T-helper 2 cell treated with Interferon-gamma antibody and Interleukin-4, amounts not matched to agents 5 μg/mL and 100 μg/mL, for 36 hours (primary cell): Measurements from ENCODE around the gene CUEDC1.
"Not testable (repeated sequence)": the region's sequence is repeated elsewhere in the genome, so short reads cannot be mapped to it uniquely, and the experiment has no call there.

Source experiments
- DNase-seq: peaks from one replicate; pipeline ENCODE4 v3.0.0; 2021; ENCODE audit warnings: low spot score
- H3K27ac Mint-ChIP-seq: one replicate; pipeline ENCODE4 v1.8.0; 2021; ENCODE audit warnings: mild to moderate bottlenecking, mixed read lengths
- H3K27me3 Mint-ChIP-seq: one replicate; pipeline ENCODE4 v1.8.0; 2021; ENCODE audit warnings: low read depth, mixed read lengths
- H3K36me3 Mint-ChIP-seq: one replicate; pipeline ENCODE4 v1.8.0; 2021; ENCODE audit warnings: low read depth, mixed read lengths
- H3K4me1 Mint-ChIP-seq: one replicate; pipeline ENCODE4 v1.8.0; 2021; ENCODE audit warnings: low read depth, mixed read lengths
- H3K4me3 Mint-ChIP-seq: one replicate; pipeline ENCODE4 v1.8.0; 2022; ENCODE audit warnings: mild to moderate bottlenecking, moderate library complexity, mixed read lengths
- H3K9me3 Mint-ChIP-seq: one replicate; pipeline ENCODE4 v1.8.0; 2021; ENCODE audit warnings: mixed read lengths

CUEDC1 gene

DNA sequence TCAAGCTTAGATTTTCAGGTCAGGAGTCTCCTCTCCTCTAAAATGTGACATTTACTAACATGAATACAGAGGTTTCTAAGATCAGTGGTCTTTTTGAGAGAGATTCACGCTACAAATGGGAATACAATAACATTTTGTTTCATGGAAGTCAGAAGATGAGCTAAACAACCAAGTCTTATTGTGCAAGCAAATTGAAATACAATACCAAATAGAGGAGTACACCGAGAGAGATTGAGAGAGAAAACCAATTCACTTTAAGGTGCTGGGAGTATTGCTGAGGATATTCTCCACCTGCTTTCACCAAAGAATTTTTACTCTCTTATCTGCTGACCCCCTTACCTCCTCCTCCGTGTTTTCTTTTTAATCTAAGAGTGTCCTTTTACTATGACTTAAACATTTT, 21.4 kb upstream of the CUEDC1 start:
- Mint-ChIP-seq H3K36me3 (peaks cover 62% of the 10 kb centered on the region), H3K4me1 (peaks cover 7% of the 10 kb centered on the region), H3K27ac (no peak overlapping the region), H3K9me3 (no peaks in the 10 kb centered on the region), H3K4me3 (no peak overlapping the region), H3K27me3 (no peaks in the 10 kb centered on the region)
- no peak for DNase-seq

DNA sequence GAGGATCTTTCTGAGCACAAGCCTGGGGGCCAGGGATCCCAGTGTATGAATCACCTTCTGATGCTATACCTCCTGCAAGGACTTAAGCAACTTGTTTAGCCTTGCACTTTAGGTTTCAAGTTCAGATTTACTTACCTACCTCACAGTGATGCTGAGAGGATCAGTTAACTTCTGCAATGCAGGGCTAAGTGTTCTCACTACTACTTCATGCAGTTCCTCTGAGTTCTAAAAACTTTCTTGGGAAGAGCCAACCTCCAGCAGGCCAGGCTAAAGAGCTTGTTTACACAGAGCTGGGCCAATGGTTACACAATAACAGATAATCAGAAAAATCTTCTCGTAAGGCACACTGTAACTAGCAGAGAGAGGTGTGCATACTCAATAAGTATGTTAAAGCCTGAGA, 19.8 kb upstream of the CUEDC1 start:
- H3K4me3 Mint-ChIP-seq, result no peak overlapping the region
- no peak overlapping the region for H3K27ac Mint-ChIP-seq
- peaks cover 49% of the 10 kb centered on the region for H3K36me3 Mint-ChIP-seq
- no peaks in the 10 kb centered on the region for H3K9me3 Mint-ChIP-seq
- DNase-seq, result no peak
- H3K4me1 Mint-ChIP-seq, result no peaks in the 10 kb centered on the region
- no peaks in the 10 kb centered on the region for H3K27me3 Mint-ChIP-seq

DNA sequence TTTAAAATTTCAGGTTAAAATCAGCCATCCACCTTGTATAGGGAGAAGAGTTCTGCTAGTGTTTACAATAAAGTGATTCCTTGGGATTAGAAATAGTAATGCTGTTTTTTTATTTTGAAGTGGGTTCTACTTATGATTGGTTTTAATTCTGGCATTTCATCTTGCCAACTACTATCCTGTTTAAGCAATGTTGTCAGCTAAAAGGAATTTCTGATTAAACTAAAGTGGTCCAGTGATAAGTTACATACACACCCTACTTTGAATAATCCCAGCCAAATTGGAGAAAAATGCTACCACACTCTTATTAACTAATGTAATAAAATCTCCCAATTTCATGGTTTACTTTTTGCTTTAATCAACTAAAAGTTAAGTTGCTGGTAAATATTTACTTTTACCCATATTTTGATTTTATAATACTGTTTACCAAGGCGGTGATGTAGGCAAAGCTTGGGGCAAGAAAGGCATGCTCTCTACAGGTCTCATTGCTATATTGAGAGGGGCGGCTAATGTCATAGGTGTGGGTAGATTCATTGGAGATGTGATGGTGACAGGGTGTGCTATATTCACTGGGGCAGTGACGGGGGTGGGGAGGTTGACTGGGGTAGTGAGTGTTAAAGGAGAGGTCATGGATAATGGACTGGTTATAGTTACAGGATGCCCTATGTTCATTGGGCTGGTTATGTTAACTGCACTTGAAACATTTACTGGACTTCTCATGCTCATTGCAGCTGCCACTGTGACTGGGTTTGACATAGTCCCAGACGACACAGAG, 19.0 kb upstream of the CUEDC1 start:
- not testable (repeated sequence) for H3K27me3 Mint-ChIP-seq

DNA sequence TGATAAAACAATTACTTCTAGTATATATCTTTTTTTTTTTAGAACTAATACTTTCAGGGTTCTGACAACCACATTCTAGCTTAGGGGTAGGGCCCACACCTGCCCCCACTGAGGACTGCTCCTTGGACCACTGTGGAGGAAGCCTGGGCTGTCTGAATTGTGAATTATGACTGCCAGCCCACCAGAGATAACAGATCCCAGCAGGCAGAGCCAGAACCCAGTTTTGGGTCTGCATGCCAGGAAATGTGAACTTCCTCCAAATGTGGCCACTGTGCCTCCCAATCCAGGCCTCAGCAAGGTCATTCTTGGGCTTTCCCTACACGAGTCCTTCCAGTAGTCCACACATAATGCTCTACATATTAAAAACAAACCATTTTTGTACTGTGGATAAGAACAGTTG, 16.9 kb upstream of the CUEDC1 start:
- H3K4me3 Mint-ChIP-seq, result no peak overlapping the region
- peaks cover 4% of the 10 kb centered on the region for H3K27me3 Mint-ChIP-seq
- H3K27ac Mint-ChIP-seq, result no peak overlapping the region
- DNase-seq, result no peak
- no peaks in the 10 kb centered on the region for H3K9me3 Mint-ChIP-seq
- H3K4me1 Mint-ChIP-seq, result no peaks in the 10 kb centered on the region
- H3K36me3 Mint-ChIP-seq, result peaks cover 34% of the 10 kb centered on the region

More for the DNA sequence above, 19.0 kb upstream of the CUEDC1 start:
- not testable (repeated sequence) for H3K27ac Mint-ChIP-seq, H3K4me1 Mint-ChIP-seq, DNase-seq, H3K9me3 Mint-ChIP-seq, H3K4me3 Mint-ChIP-seq
- H3K36me3 Mint-ChIP-seq, result peaks cover 47% of the 10 kb centered on the region

DNA sequence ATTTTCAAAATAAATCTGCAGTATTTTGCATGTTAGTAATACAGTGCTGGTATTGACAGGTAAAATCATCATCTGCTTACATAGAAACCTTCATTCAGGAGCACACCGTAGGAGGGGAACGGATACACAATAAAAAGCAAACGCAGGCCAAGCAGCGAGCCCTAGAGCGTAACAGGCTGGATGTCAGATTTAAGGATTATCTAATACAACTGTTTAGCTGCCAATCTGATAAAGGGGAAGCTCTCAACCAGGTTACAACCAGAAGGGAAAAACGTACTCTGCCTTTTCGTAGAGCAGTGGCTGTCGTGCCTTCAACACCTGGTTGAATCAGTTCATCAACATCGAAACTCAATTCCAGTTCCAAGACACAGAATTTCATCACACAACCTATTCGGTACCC, 16.4 kb upstream of the CUEDC1 start:
- DNase-seq, result no peak
- peaks cover 4% of the 10 kb centered on the region for H3K27me3 Mint-ChIP-seq
- no peaks in the 10 kb centered on the region for H3K4me1 Mint-ChIP-seq
- H3K9me3 Mint-ChIP-seq, result no peaks in the 10 kb centered on the region
- no peak overlapping the region for H3K27ac Mint-ChIP-seq
- H3K36me3 Mint-ChIP-seq, result peaks cover 29% of the 10 kb centered on the region
- H3K4me3 Mint-ChIP-seq, result no peak overlapping the region

DNA sequence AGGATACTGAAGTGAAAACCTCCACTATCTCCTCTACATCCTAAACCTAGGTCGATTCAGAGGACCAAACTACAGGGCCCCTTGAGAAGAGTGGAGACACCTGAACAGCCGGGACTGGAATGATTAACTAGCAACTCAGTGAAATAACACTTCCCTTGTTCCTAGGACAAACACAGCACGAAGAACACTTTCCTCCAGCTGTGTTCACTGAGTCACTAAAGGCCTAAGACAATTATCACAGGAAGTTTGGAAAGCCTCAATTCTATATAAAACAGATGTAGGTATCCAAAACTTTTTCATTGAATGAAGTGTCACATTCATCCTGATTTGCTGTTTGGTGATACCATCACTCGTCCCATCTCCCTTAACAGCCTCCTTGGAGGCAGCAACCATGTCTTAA, 15.5 kb upstream of the CUEDC1 start:
- H3K27ac Mint-ChIP-seq, result no peak overlapping the region
- DNase-seq, result no peak
- no peak overlapping the region for H3K4me3 Mint-ChIP-seq
- no peaks in the 10 kb centered on the region for H3K4me1 Mint-ChIP-seq
- H3K27me3 Mint-ChIP-seq, result peaks cover 6% of the 10 kb centered on the region
- no peaks in the 10 kb centered on the region for H3K9me3 Mint-ChIP-seq
- H3K36me3 Mint-ChIP-seq, result peaks cover 20% of the 10 kb centered on the region

DNA sequence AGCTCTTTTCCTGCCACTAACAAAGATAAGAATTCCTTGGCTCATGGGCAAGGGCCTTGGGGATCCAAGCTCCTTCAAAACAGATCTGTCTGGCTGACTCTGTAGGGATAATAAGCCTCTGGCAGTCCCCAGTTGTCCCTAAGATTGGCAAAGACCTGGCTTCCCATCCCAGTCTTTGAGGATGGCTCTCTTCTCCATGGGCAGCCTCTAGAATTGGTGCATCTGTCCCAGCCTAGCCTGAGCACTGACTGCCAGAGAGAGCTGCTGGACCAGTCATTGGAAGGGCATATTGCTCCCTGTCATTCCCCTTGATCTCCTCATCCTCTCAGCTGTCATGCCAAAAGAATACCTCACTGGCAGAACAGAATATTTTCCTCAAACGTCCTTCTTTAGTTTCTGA, 13.2 kb upstream of the CUEDC1 start:
- Mint-ChIP-seq H3K4me3 (no peak overlapping the region), H3K4me1 (no peaks in the 10 kb centered on the region), H3K27ac (no peak overlapping the region), H3K9me3 (no peaks in the 10 kb centered on the region), H3K27me3 (peaks cover 11% of the 10 kb centered on the region), H3K36me3 (peaks cover 5% of the 10 kb centered on the region)
- no peak for DNase-seq

DNA sequence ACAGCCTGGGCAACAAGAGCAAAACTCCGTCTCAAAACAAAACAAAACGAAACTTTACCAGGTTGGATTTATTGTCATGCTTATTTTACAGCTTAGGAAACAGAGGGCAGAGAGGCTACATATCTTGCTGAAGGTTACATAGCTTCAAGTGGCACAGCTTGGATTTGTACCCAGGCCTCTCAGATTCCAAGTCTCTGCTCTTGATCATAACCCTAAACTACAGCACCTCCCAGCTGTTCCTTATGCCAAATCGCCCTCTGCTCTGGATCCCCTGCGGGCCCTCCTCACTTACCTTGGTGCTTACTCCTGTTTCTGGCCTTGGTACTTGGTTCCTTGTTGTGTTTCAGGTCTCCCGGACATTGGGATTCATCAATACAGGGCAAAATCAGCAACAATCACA, 11.7 kb upstream of the CUEDC1 start:
- H3K27me3 Mint-ChIP-seq, result peaks cover 22% of the 10 kb centered on the region
- no peaks in the 10 kb centered on the region for H3K9me3 Mint-ChIP-seq
- no peak for DNase-seq
- no peaks in the 10 kb centered on the region for H3K4me1 Mint-ChIP-seq
- no peak overlapping the region for H3K27ac Mint-ChIP-seq
- H3K36me3 Mint-ChIP-seq, result no peaks in the 10 kb centered on the region
- H3K4me3 Mint-ChIP-seq, result no peak overlapping the region

DNA sequence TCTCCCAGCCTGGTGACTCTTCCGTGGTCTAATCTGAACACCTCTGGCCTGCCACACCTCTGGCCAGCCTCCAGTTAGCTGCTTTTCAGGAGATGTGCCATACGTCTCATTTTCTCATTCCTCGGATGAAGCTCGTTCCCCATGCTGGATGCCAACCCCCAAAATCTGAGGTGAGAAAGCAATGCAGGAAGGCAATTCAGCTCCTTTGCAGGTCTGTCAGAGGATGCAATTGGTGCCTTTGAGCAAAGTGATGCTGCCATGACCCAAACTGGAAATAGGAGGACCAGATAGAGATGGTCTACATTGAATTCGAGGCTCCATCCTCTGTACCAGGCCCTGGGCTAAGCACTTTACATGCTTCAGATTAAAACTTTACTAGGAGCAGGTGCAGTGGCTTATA, 11.0 kb upstream of the CUEDC1 start:
- Mint-ChIP-seq H3K27me3 (peaks cover 23% of the 10 kb centered on the region), H3K4me3 (no peak overlapping the region), H3K9me3 (no peaks in the 10 kb centered on the region), H3K27ac (no peak overlapping the region), H3K36me3 (no peaks in the 10 kb centered on the region), H3K4me1 (no peaks in the 10 kb centered on the region)
- no peak for DNase-seq

DNA sequence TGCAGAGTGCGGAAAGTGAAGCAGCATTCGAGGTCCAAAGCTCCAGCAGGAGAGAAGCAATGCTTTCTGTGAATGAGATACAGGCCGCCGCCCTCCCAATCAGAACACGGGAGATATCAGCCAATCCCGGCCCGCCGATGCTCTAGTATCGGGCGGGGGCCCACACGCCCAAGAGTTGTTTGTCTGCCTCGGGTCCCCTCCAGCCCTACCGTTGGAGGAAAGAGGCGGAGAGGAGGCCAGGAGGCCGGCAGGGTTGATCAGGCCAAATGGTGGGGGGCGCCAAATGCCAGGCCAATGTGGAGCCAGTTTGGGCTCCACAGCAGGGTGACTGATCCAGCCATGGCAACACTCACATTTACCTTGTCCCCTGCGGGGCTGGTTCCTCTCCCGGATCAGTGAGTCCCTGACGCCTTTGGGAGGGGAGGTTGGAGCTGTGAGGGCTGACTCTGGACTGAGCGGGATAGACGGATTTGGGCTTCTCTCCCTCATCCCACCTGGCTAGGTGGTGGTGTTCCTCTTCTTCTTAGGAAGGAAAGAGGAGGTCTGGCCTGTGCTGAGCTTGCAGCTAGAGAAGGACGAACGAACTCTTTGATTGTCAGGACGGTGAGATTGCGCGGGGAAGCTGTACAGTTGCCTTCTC, 10.4 kb upstream of the CUEDC1 start:
- Mint-ChIP-seq H3K4me3 (no peak overlapping the region), H3K4me1 (no peaks in the 10 kb centered on the region), H3K36me3 (no peaks in the 10 kb centered on the region), H3K9me3 (no peaks in the 10 kb centered on the region), H3K27ac (no peak overlapping the region), H3K27me3 (peaks cover 28% of the 10 kb centered on the region)
- DNase-seq, result no peak

DNA sequence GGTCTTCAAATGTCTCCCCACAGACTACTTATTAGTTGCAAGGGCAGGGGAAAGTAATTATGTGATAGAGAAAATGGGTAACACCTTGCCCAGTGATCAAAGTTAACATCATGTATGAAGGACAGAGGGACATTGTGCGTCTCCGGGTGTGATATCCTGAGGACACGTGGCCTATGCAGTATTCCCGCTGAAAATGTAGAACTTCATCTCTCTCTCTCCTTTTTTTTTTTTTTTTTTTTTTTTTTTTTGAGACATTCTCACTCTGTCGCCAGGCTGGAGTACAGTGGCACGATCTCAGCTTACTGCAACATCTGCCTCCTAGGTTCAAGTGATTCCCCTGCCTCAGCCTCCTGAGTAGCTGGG, 7.9 kb upstream of the CUEDC1 start:
- Mint-ChIP-seq H3K9me3 (no peaks in the 10 kb centered on the region), H3K27ac (no peak overlapping the region), H3K4me3 (no peak overlapping the region), H3K36me3 (no peaks in the 10 kb centered on the region), H3K4me1 (no peaks in the 10 kb centered on the region), H3K27me3 (peaks cover 46% of the 10 kb centered on the region)
- no peak for DNase-seq

DNA sequence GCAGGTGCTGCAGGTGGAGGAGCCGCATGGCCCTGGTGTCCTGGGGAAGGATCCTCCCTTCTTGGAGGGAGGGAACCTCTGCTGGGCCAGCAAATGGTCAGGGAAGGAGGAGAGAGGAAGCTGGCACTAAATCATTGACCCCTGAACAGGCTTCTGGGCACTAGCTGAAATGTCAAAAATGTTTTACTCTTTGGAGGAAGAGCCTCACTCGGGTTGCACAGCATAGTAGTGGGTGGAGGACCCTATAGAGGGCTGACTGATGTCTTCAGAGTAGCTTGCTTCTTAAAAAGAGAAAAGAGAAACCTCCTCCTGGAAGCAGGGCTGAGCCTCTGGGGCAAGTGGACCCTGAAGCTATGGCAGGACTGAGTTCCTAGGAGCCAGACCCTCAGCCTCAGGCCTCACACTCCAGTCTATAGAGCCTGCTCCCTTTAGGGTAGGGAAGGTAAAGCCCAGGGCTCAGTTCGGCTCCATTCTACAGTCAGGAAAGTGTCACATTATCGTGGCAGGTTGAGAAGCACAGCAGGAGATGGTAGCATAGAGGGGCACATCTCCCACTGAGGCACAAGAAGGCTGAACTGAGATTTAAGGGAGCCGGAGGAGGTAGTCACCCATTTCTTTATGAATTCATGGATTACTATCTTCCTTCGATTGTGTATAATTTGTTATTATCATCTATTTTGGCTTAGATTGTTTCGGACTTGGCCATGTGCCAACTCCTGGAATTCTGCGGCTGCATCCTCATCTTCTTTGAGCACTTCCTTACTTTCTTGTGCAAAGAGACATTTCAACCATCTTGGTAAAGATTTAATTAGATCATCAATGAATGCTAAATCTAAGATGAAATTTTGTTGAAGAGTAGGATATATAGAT, 7.3 kb upstream of the CUEDC1 start:
- DNase-seq, result no peak
- Mint-ChIP-seq H3K27ac (no peak overlapping the region), H3K36me3 (no peaks in the 10 kb centered on the region), H3K9me3 (no peaks in the 10 kb centered on the region), H3K4me3 (no peak overlapping the region), H3K27me3 (peaks cover 53% of the 10 kb centered on the region), H3K4me1 (peaks cover 1% of the 10 kb centered on the region)

DNA sequence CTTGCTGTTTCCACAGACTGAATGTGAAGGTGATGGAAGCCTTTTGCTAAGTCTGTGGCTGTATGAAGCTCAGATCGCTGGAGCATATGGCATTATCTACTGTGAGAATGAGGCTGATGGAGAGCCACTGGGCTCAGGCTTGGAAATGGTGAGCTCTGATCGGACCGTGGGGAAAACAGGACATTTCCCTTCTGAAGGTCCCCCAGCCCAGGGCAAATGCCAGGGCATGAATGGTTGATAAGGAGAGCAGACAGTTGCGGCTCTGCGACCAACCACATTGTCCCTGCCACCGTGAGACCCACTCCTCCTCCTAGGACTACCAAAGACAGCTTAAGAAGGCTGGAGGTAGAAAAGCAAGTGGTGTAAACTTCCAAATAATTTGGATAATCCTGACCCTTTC, 4.7 kb upstream of the CUEDC1 start:
- Mint-ChIP-seq H3K4me3 (no peak overlapping the region), H3K9me3 (no peaks in the 10 kb centered on the region), H3K27ac (no peak overlapping the region), H3K27me3 (peaks cover 66% of the 10 kb centered on the region), H3K36me3 (no peaks in the 10 kb centered on the region), H3K4me1 (peaks cover 16% of the 10 kb centered on the region)
- no peak for DNase-seq

DNA sequence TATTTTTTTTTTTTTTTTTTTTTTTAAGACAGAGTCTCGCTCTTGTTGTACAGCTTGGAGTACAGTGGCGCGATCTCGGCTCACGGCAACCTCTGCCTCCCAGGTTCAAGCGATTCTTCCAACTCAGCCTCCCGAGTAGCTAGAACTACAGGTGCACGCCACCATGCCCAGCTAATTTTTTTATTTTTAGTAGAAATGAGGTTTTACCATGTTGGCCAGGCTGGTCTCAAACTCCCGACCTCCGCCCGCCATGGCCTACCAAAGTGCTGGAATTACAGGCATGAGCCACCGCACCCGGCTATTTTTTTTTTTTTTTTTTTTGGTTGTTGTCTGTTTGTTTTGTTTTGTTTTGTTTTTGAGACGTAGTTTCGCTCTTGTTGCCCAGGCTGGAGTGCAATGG, 3.2 kb upstream of the CUEDC1 start:
- Mint-ChIP-seq H3K27me3 (peaks cover 70% of the 10 kb centered on the region), H3K4me1 (peaks cover 19% of the 10 kb centered on the region)
- H3K4me3 Mint-ChIP-seq, H3K36me3 Mint-ChIP-seq, DNase-seq, H3K9me3 Mint-ChIP-seq, H3K27ac Mint-ChIP-seq: not testable (repeated sequence)
